ENCODE measurements around the gene SERPINB5.

Gene SERPINB5

GRCh38 chr18:63527251-63527650 lies 50.5 kb downstream of the SERPINB5 start:
- Histone ChIP-seq H3K4me2 (ENCODE audit: low read length) (no peak overlapping the region), H3K36me3 (ENCODE audit: control insufficient read depth, insufficient read depth, low read length) (no peaks in the 10 kb centered on the region), H3K4me1 (ENCODE audit: control insufficient read depth, low read depth, low read length) (no peaks in the 10 kb centered on the region), H2BK5ac (ENCODE audit: low read length) (no peak overlapping the region), H3K9ac (ENCODE audit: low read length) (no peak overlapping the region), H3K4me3 (ENCODE audit: low read length) (no peak overlapping the region), H3K79me1 (ENCODE audit: low read length) (no peaks in the 10 kb centered on the region), H3K79me2 (ENCODE audit: control insufficient read depth, insufficient read depth, low read length) (no peaks in the 10 kb centered on the region), H3K4ac (ENCODE audit: low read depth, low read length) (no peak overlapping the region), H3K27ac (ENCODE audit: low read depth, low read length) (no peak overlapping the region), H3K56ac (ENCODE audit: low read length) (no peak overlapping the region), H4K5ac (ENCODE audit: low read length) (no peak overlapping the region), H4K8ac (ENCODE audit: low read depth, low read length) (no peak overlapping the region), H2AK5ac (ENCODE audit: low read length) (no peak overlapping the region), H3K18ac (ENCODE audit: low read length) (no peak overlapping the region), H3K27me3 (ENCODE audit: insufficient read depth, low read length, poor library complexity) (no peaks in the 10 kb centered on the region), H2BK120ac (ENCODE audit: low read depth, low read length) (no peak overlapping the region), H3K23ac (ENCODE audit: low read length) (no peak overlapping the region), H2BK15ac (replicated peaks; ENCODE audit: low read depth) (no peak overlapping the region)
- no peak for DNase-seq

GRCh38 chr18:63528863-63529492 lies 52.2 kb downstream of the SERPINB5 start:
- H3K9ac ChIP-seq (ENCODE audit: low read length) = no peak overlapping the region
- no peak overlapping the region for H3K56ac ChIP-seq (ENCODE audit: low read length)
- no peak overlapping the region for H2BK120ac ChIP-seq (ENCODE audit: low read depth, low read length)
- no peak overlapping the region for H2BK15ac ChIP-seq (replicated peaks; ENCODE audit: low read depth)
- H3K4me2 ChIP-seq (ENCODE audit: low read length) = no peak overlapping the region
- H4K5ac ChIP-seq (ENCODE audit: low read length) = no peak overlapping the region
- no peak overlapping the region for H3K23ac ChIP-seq (ENCODE audit: low read length)
- DNase-seq = no peak
- H3K4ac ChIP-seq (ENCODE audit: low read depth, low read length) = no peak overlapping the region
- no peak overlapping the region for H3K27ac ChIP-seq (ENCODE audit: low read depth, low read length)
- H3K79me2 ChIP-seq (ENCODE audit: control insufficient read depth, insufficient read depth, low read length) = no peaks in the 10 kb centered on the region
- H3K4me3 ChIP-seq (ENCODE audit: low read length) = no peak overlapping the region
- no peaks in the 10 kb centered on the region for H3K27me3 ChIP-seq (ENCODE audit: insufficient read depth, low read length, poor library complexity)
- no peaks in the 10 kb centered on the region for H3K79me1 ChIP-seq (ENCODE audit: low read length)
- no peaks in the 10 kb centered on the region for H3K4me1 ChIP-seq (ENCODE audit: control insufficient read depth, low read depth, low read length)
- H3K36me3 ChIP-seq (ENCODE audit: control insufficient read depth, insufficient read depth, low read length) = no peaks in the 10 kb centered on the region
- H2AK5ac ChIP-seq (ENCODE audit: low read length) = no peak overlapping the region
- H2BK5ac ChIP-seq (ENCODE audit: low read length) = no peak overlapping the region
- no peak overlapping the region for H3K18ac ChIP-seq (ENCODE audit: low read length)
- no peak overlapping the region for H4K8ac ChIP-seq (ENCODE audit: low read depth, low read length)
- no CpG with 5 or more reads among the region's 5 CpGs for whole genome bisulfite sequencing (ENCODE audit: extremely low coverage, insufficient coverage, low lambda C conversion rate)

DNA sequence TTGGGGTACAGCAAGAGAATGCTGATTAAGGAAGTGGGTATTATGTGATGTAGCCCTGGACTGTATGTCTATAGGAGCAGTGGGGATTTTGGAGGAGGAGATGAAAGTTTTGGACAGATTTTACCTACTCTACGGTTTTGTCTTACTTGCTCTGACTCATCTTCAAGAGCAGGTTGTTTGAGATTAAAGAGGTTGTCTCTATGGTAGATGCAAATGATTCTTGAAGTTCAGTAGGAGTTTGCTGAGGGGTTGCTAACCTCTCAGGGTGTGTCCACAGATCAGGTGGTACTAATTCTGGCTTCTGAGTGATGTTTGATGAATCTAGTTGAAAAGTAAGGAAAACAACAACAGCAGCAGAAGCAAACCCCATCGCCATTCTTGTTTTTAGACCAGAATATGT lies 55.7 kb downstream of the SERPINB5 start:
- no peak overlapping the region for H3K9ac ChIP-seq (ENCODE audit: low read length)
- no peaks in the 10 kb centered on the region for H3K79me1 ChIP-seq (ENCODE audit: low read length)
- no peak overlapping the region for H3K4me2 ChIP-seq (ENCODE audit: low read length)
- H2AK5ac ChIP-seq (ENCODE audit: low read length) = no peak overlapping the region
- H3K36me3 ChIP-seq (ENCODE audit: control insufficient read depth, insufficient read depth, low read length) = no peaks in the 10 kb centered on the region
- no peak overlapping the region for H2BK5ac ChIP-seq (ENCODE audit: low read length)
- DNase-seq = no peak
- no peak overlapping the region for H3K4me3 ChIP-seq (ENCODE audit: low read length)
- no peaks in the 10 kb centered on the region for H3K27me3 ChIP-seq (ENCODE audit: insufficient read depth, low read length, poor library complexity)
- H3K27ac ChIP-seq (ENCODE audit: low read depth, low read length) = no peak overlapping the region
- H3K18ac ChIP-seq (ENCODE audit: low read length) = no peak overlapping the region
- H3K56ac ChIP-seq (ENCODE audit: low read length) = no peak overlapping the region
- no peak overlapping the region for H4K8ac ChIP-seq (ENCODE audit: low read depth, low read length)
- WGBS (ENCODE audit: extremely low coverage, insufficient coverage, low lambda C conversion rate) = no CpG with 5 or more reads among the region's 2 CpGs
- H3K79me2 ChIP-seq (ENCODE audit: control insufficient read depth, insufficient read depth, low read length) = no peaks in the 10 kb centered on the region
- H2BK120ac ChIP-seq (ENCODE audit: low read depth, low read length) = no peak overlapping the region
- no peak overlapping the region for H2BK15ac ChIP-seq (replicated peaks; ENCODE audit: low read depth)
- no peaks in the 10 kb centered on the region for H3K4me1 ChIP-seq (ENCODE audit: control insufficient read depth, low read depth, low read length)
- H4K5ac ChIP-seq (ENCODE audit: low read length) = no peak overlapping the region
- H3K4ac ChIP-seq (ENCODE audit: low read depth, low read length) = no peak overlapping the region
- no peak overlapping the region for H3K23ac ChIP-seq (ENCODE audit: low read length)

- Histone ChIP-seq H2AK5ac (ENCODE audit: low read length) (no peak overlapping the region), H3K4me1 (ENCODE audit: control insufficient read depth, low read depth, low read length) (no peaks in the 10 kb centered on the region), H2BK120ac (ENCODE audit: low read depth, low read length) (no peak overlapping the region), H3K18ac (ENCODE audit: low read length) (no peak overlapping the region), H2BK15ac (replicated peaks; ENCODE audit: low read depth) (no peak overlapping the region), H3K56ac (ENCODE audit: low read length) (no peak overlapping the region), H3K36me3 (ENCODE audit: control insufficient read depth, insufficient read depth, low read length) (no peaks in the 10 kb centered on the region), H3K27ac (ENCODE audit: low read depth, low read length) (no peak overlapping the region), H3K79me2 (ENCODE audit: control insufficient read depth, insufficient read depth, low read length) (no peaks in the 10 kb centered on the region), H4K5ac (ENCODE audit: low read length) (no peak overlapping the region), H3K4ac (ENCODE audit: low read depth, low read length) (no peak overlapping the region), H3K9ac (ENCODE audit: low read length) (no peak overlapping the region), H3K4me2 (ENCODE audit: low read length) (no peak overlapping the region), H3K4me3 (ENCODE audit: low read length) (no peak overlapping the region), H3K23ac (ENCODE audit: low read length) (no peak overlapping the region), H3K79me1 (ENCODE audit: low read length) (no peaks in the 10 kb centered on the region), H3K27me3 (ENCODE audit: insufficient read depth, low read length, poor library complexity) (no peaks in the 10 kb centered on the region), H2BK5ac (ENCODE audit: low read length) (no peak overlapping the region), H4K8ac (ENCODE audit: low read depth, low read length) (no peak overlapping the region)
- no CpG with 5 or more reads among the region's 4 CpGs for WGBS (ENCODE audit: extremely low coverage, insufficient coverage, low lambda C conversion rate)
- DNase-seq = no peak
Measured at GRCh38 chr18:63534615-63535014, 57.9 kb downstream of the SERPINB5 start.

GRCh38 chr18:63539904-63540510 lies 63.2 kb downstream of the SERPINB5 start:
- no peak overlapping the region for H3K4me3 ChIP-seq (ENCODE audit: low read length)
- no peak overlapping the region for H3K27ac ChIP-seq (ENCODE audit: low read depth, low read length)
- H4K8ac ChIP-seq (ENCODE audit: low read depth, low read length) = no peak overlapping the region
- no peak overlapping the region for H3K23ac ChIP-seq (ENCODE audit: low read length)
- no peaks in the 10 kb centered on the region for H3K79me1 ChIP-seq (ENCODE audit: low read length)
- H2BK15ac ChIP-seq (replicated peaks; ENCODE audit: low read depth) = no peak overlapping the region
- H3K4me2 ChIP-seq (ENCODE audit: low read length) = no peak overlapping the region
- no peaks in the 10 kb centered on the region for H3K4me1 ChIP-seq (ENCODE audit: control insufficient read depth, low read depth, low read length)
- no peak overlapping the region for H2BK5ac ChIP-seq (ENCODE audit: low read length)
- H2AK5ac ChIP-seq (ENCODE audit: low read length) = no peak overlapping the region
- no CpG with 5 or more reads among the region's 3 CpGs for WGBS (ENCODE audit: extremely low coverage, insufficient coverage, low lambda C conversion rate)
- H3K56ac ChIP-seq (ENCODE audit: low read length) = no peak overlapping the region
- no peak overlapping the region for H4K5ac ChIP-seq (ENCODE audit: low read length)
- no peak overlapping the region for H3K4ac ChIP-seq (ENCODE audit: low read depth, low read length)
- peak; percentile 55 for DNase-seq
- no peak overlapping the region for H3K18ac ChIP-seq (ENCODE audit: low read length)
- no peaks in the 10 kb centered on the region for H3K79me2 ChIP-seq (ENCODE audit: control insufficient read depth, insufficient read depth, low read length)
- H2BK120ac ChIP-seq (ENCODE audit: low read depth, low read length) = no peak overlapping the region
- H3K9ac ChIP-seq (ENCODE audit: low read length) = no peak overlapping the region
- no peaks in the 10 kb centered on the region for H3K36me3 ChIP-seq (ENCODE audit: control insufficient read depth, insufficient read depth, low read length)
- no peaks in the 10 kb centered on the region for H3K27me3 ChIP-seq (ENCODE audit: insufficient read depth, low read length, poor library complexity)

DNA sequence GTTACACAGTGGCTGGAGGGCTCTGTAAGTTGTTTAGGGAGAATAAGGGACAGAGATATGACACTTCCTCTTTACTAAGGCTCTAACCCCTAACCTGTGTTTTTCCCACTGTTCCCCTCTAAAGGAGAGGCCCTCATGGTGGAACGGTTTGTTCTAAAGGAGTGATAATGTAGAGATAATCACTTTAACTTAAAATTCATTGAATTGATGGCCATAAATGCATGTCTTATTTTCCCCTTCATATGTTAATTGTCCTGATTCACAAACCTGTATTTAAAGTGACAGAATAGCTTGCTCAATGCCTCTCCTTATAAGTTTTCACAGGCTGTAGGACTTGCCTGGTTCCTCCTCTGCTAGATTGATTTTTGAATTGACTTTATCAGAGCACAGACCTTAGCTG lies 65.3 kb downstream of the SERPINB5 start, which contains the start of gene SERPINB12:
TSS of gene SERPINB12 (plus strand) at position 301 of the 400 bp plus-strand sequence. CDS start 13,791 bp downstream, outside the sequence.
- no peak within 1 kb of the TSS for H3K9ac ChIP-seq (ENCODE audit: low read length)
- H3K4me1 ChIP-seq (ENCODE audit: control insufficient read depth, low read depth, low read length) = no peaks in the 10 kb centered on the region
- no peak within 1 kb of the TSS for H4K8ac ChIP-seq (ENCODE audit: low read depth, low read length)
- H2AK5ac ChIP-seq (ENCODE audit: low read length) = no peak within 1 kb of the TSS
- H2BK120ac ChIP-seq (ENCODE audit: low read depth, low read length) = no peak within 1 kb of the TSS
- no peak within 1 kb of the TSS for H3K27ac ChIP-seq (ENCODE audit: low read depth, low read length)
- WGBS (ENCODE audit: extremely low coverage, insufficient coverage, low lambda C conversion rate) = no CpG with 5 or more reads among the region's 1 CpG
- H3K23ac ChIP-seq (ENCODE audit: low read length) = no peak within 1 kb of the TSS
- no peak within 1 kb of the TSS for H2BK15ac ChIP-seq (replicated peaks; ENCODE audit: low read depth)
- H4K5ac ChIP-seq (ENCODE audit: low read length) = no peak within 1 kb of the TSS
- H3K4me3 ChIP-seq (ENCODE audit: low read length) = no peak within 1 kb of the TSS
- no peak within 1 kb of the TSS for H2BK5ac ChIP-seq (ENCODE audit: low read length)
- no peaks in the 10 kb centered on the region for H3K36me3 ChIP-seq (ENCODE audit: control insufficient read depth, insufficient read depth, low read length)
- no peak within 1 kb of the TSS for H3K18ac ChIP-seq (ENCODE audit: low read length)
- DNase-seq = no peak
- H3K4ac ChIP-seq (ENCODE audit: low read depth, low read length) = no peak within 1 kb of the TSS
- no peak within 1 kb of the TSS for H3K4me2 ChIP-seq (ENCODE audit: low read length)
- no peak within 1 kb of the TSS for H3K56ac ChIP-seq (ENCODE audit: low read length)
- H3K27me3 ChIP-seq (ENCODE audit: insufficient read depth, low read length, poor library complexity) = no peaks in the 10 kb centered on the region
- H3K79me2 ChIP-seq (ENCODE audit: control insufficient read depth, insufficient read depth, low read length) = no peaks in the 10 kb centered on the region
- H3K79me1 ChIP-seq (ENCODE audit: low read length) = no peaks in the 10 kb centered on the region

All from mesendoderm (in vitro differentiated cells).